GM19351 (cell line): ENCODE measurements around the gene CNTF.

Experiments used
- ATAC-seq: cut with Tn5 transposase; IDR thresholded peaks from one replicate; pipeline ENCODE4 v1.9.1; 2021; ENCODE audit warnings: mild to moderate bottlenecking, moderate library complexity; ENCODE audit not compliant: unreplicated experiment

The CNTF gene

DNA sequence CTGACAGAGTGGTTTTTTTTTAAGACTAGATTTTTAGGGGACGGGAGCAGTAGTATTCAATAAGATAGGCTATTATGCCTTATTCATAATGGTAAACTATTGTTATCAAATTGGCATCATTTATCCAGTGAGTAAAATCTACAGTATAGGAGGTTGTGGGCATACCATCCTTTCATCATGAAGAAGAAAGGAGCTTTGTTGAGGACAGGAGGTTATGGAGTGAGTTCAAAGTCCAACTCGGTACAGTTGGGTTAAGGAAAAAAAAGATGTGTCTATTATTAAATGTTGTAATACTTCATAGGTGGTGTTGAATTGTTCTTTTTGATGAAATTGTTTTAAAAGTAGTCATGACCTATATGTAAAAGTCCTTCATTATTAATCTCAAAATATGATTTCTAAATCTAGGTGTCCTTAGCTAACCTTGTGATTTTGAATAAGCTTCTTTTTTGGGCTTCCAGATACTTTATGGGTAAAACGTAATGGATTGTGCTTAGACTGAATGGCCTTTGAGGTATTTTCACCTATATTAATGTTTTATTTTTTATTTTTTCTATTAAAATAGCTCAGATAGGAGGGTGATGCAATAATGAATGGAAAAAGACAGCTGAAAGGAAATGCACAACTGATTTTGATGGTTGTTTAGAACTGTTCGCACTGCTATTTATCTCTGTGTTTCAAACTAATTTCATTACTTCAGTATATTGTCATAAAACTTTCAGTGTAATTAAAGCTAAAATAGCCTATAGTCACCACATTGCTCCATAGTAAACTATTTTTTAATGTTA, 15.3 kb upstream of the CNTF start:
- no peak for ATAC-seq

DNA sequence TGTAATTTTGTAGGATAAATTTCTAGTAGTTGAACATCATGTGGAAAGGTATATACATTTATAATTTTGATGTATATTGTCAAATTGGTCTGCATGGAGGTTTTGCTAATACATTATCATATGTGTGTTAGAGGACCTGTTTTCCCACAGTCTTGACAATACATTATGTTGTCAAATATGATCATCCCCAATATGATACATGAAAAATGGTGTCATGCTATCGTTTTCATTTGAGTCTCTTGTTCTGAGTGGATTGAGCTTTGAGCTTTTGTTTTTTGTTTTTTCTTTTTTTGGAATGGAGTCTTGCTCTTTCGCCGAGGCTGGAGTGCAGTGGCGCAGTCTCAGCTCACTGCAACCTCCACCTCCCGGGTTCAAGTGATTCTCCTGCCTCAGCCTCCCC, 14.1 kb upstream of the CNTF start:
- ATAC-seq: no peak

DNA sequence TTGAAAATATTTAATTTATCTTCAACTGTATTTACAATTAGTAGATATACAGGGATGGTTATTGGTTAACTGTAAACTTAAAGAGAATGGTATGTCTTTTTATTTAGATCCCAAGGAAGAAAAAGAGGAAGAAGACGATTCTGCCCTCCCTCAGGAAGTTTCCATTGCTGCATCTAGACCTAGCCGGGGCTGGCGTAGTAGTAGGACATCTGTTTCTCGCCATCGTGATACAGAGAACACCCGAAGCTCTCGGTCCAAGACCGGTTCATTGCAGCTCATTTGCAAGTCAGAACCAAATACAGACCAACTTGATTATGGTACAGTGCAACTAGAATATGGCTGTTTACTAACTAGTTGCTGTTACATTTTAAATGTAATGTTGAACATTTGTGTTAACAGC, 12.7 kb upstream of the CNTF start:
- peak; percentile 46 for ATAC-seq

DNA sequence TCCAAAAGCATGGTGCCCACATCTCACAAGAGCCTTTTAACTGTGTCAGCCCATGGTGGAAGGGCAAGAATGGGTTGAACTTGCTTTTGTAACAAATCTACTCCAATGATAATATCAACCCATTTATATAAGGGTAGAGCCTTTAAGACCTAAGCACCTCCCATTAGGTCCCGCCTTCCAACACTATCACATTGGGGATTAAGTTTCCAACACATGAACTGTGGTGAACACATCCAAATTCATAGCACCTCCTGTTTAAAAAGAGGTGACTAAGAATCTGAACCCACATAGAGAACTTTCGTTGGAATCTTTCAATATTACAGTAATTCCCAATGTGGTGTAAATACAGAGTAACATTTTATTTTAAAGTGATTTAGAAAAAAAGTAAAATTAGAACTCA, 9.2 kb upstream of the CNTF start:
- no peak for ATAC-seq

DNA sequence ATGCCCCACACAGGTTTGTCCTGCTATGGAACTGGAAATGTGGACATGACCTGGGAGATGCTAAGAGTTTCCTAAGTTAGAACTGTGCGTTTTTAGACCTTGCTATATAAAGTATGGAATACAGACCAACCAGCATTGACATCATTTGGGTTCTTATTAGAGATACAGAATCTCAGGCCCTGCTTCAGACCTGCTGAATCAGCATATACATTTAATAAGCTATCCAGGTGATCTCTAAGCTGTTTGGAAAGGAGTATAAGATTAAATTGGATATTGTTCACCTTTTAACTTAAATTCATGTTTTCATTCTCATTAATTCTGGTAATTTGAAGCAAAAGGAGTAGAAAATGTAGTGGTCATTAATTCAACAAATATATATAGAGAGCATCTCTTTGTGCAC, 6.9 kb upstream of the CNTF start:
- ATAC-seq: no peak

DNA sequence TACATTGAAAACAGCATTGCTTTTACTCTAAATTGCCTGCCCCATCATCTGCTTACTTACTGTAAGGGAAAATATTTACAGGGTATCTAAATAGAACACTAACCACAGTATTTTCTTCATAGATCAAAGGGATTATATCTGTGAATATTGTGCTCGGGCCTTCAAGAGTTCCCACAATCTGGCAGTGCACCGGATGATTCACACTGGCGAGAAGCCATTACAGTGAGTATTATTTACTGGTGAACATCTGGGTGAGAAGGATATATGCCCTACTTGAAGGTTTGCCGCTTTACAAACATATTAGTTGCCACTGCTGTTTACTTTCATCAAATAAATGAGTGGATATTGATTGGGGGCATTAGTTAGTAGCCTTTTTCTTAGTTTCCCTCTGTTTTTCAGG, 5.9 kb upstream of the CNTF start:
- ATAC-seq: no peak

DNA sequence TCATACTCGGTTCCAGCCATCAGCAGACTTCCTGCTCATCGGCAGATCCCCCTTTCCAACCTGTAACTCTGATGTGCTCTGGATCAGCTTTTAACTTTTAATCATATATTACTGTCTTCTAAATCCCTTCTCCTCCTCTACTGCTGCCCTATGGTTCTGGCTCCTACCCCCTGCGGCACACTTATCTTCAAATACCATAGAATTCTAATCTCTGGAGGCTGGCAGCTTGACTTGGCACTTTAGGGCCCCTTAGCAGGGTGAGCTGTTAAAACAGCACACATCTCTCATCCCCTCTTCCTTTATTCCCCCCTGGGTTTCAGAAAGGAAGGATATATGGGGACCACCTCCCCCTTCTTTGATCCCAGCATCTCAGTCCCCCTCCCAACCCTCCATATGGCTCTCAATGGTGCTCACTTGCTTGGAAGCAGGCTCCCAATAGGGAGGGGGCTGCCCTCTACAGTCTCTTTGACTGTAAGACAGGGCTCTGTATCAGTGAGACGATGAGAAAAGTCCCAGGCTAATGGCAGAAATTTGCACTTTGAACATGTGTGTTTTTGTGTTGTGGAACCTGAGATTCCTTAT, 4.4 kb upstream of the CNTF start:
- ATAC-seq: no peak

DNA sequence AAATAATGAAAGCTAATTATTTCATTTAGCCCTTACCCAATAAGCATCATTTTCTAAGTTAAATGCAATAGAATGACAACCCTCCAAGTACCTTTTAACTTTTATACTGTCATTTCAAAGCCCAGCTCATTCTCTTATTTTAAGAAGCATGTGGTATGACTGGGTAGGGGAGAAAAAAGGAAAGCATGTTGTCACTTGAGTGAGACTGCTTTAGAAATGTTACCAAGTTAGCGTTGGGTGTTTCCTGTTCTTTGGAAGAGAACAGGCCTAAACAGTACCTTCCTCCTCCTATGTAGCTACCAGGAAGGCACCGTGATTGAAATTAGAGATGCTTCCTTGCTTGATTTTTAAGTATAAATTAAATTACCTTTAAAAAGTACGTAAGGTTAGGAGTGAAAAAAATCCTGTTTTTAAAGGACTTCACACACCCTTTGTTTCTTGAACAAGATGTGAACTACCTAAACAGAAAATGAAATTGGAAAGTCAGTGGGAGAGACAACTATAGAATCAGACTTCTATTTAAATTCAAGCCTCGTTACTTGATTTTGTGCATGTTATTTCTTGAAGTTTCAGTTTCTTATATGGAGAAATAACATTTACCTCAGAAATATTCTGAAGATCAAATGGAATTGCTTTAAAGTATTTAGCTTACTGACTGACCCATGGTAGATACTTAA, 741 bp upstream of the CNTF start:
- no peak for ATAC-seq

DNA sequence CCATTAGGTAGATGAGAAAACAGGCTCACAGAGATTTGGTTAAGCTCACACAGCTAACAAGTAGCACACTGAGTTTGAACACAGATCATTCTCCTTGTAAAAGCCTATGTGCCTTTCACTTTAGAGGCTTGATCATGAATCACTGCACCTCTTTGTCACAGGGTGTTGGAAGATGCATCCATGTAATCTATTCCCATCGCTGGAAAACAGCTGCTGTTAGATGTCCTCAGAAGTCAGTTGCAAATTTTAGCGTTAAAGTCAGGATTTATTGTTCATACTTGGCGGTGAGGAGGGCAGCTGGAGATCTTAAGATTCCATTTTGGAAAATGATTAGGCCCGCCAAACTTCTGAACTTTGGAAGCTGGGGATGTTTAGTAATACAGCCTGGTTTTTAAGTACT, 2.6 kb downstream of the CNTF start:
- no peak for ATAC-seq

DNA sequence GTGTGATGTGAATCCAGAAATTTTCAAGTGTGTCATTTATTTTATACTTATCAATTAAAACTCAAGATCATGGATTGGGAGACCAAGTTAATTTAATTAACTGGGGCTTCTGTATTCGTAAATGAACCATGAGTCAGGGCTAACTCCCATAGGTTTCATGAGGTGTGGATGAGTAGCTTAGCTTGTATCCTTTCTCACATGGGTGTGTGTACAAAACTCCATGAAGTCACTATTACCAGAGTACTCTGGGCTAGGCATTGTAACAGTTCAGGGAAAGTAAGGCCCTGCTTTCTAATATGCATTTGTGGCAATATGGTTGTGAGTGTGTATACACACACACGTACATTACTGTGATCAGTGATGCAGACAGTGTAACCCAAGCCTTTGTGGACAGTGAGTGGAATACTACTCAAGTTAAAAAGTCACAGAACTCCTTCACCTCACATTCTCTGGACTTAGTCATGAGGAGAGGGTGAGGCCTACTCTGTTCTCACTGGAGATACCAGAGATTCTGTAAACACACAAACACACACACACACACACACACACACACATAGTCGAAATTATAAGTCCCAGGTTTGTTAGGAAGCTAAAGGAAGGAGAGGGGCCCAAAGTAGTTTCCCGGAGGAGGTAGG, 3.5 kb downstream of the CNTF start:
- ATAC-seq: no peak

DNA sequence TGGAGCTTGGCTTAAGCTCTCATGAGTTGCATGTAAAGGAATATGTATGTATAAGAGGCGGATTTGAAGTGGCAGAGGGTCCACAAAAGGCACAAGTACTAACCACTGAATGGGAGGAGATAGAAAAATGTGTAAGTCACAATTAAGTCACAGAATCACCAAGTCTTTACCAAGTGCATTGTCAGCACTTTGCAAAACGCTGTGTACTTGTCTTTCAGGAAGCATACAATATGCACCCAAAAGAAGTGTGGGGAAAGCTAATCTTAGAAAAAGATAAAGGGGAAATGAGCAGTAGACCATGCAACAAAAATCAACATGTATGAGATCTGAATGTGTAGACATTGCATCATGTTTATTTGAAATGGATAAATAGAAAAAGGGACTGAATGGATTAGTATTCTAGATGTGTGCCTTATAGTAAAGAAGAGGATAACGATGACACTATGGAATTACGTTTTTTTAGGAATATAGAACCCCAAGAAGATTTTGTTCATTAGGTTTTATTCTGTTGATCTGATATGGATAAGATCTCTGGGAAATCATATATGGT, 4.5 kb downstream of the CNTF start:
- no peak for ATAC-seq

DNA sequence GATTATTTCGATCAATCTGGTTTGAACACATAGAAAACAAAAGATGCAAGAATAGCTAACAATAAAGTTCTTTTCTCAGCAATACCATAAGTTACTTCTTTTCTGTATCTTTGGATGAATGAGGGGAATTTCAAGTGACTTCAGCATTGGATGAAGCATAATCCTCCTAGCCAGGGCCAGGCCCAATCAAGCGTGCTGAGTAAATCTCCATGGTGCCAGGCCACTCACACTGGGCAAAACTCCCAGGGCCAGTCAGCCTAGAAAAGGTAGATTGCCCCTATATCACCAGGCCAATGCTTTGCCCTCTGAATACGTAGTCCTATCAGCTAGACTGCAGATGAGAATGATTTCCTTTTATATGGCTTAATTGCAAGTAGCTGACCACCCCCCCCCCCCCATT, 6.0 kb downstream of the CNTF start:
- ATAC-seq: no peak

DNA sequence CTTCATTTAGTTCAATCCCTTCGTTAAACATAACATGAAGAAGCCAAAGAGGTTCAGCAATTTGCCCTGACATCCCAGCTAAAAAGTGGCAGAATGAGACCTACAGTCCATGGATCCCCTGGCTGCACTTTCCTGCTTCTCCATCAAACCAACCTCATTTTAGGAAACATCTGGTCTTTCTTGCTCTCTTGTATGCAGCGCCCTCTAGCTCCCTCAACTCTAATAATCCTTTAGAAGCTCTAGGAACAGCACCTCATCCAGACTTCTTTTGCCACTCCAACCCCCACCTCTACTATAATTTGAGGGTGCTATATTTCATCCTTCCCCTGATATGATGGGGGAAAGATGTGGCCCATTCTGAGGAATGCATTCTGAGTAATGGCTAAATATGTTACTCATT, 7.4 kb downstream of the CNTF start:
- ATAC-seq: peak; percentile 62

DNA sequence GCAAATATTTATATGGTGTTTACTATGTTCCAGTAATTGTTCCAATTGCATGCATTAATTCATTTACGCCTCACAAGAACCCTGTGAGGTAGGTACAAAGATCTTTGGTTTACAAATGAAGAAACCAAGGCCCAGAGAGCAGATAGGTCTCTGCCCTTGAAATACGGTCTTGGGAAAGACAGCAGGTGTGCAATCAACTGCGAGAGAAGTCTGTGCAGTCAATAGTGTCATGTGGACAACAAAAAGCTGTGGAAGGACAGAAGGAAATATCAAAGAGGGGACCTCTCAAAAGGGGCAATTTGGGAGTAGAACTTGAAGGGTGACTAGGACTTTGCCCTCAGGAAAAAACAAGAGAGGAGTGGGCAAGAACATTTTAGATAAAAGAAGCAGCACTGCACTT, 8.9 kb downstream of the CNTF start:
- ATAC-seq: no peak

DNA sequence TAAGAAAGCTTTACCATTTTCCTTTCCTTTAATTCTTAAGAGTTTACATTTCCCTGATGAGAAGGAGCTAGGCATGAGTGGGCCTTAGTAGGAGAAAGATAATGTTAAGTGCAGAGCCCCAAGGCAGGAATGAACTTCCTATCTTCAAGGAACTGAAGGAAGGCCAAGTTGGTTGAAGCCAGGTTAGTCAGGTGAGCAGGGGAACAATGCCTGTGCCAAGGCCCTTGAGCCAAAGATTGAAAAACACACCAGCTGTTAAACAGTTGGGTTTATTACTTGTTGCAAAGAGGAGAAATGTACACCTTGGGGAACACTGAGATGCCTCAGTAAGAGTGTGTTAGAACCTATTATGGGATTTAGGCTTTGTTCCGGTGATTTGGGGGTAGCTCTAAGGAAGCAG, 10.0 kb downstream of the CNTF start:
- ATAC-seq: no peak

DNA sequence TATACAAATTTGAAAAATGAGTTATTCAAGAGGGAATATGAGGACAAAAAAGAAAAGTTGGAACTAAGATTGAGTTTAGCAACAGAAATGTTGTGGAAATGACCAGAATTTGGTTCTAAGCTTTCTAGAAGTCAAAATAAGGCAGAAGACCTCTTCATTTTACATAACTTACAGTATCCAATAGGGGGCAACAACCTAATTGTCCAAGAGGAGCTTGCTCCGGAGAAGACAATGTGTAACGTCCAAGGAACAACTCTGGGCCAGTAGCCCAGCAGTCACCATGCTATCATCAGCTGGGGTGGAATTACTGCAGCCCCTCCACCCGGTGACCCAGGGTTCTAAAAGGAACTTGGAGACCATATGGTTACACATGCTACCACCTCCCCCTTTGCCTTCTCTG, 14.1 kb downstream of the CNTF start:
- ATAC-seq: no peak

DNA sequence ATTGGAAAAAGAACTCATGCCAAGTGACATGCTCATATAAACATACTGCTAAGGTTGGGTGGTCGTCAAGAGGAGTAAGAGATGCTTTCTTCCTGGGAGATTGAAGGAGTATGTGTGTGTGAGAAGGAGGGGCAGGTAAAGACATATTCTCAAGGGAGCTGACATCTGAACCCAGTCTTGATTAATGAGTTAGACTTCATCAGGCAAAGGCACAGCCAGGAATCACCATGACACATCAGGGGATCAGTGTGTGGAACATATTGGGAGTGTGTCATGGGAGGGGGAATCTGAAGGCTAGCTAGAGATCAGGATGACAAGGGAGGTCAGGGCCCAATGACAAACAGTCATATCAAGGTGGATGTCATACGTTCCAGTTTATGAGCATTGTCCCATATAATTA, 14.9 kb downstream of the CNTF start:
- no peak for ATAC-seq

DNA sequence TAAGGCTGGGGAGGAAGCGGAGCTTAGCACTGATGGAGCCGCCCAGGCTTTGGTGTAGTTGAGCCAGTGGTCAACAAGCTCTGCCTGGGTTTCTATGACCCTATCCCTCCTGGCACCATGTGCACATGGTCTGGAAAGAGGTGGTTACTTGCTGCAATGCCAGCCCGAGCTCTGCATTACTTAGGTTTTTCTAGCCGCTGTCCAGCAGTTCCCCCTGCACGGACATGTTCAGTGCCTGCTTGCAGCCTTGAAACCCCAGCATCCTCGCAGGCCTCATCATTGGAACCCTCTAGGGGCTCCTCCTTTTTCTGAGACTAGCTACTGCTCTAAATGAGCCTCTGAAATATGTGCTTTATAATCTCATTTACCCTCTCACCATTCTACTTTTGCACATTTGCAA, 16.6 kb downstream of the CNTF start:
- ATAC-seq: no peak

DNA sequence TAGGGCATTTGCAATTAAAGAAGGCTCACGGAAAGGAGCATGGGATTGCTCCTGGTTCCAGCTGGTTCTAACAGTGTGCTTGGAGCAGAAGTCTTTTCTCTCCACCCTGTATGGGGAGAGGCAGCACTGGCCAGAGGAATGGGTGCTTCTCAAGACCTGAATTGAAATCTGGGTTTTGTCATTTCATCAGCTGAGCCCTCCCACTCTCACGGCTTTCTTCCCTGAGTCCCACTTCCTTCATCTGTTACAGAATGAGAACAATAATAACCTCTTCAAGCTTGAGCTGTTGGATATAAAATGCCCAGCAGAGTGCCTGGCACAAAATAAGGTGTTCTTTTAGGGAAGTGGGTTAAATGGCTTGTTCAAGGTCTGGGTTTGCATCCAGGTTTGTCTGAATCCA, 17.2 kb downstream of the CNTF start:
- no peak for ATAC-seq

DNA sequence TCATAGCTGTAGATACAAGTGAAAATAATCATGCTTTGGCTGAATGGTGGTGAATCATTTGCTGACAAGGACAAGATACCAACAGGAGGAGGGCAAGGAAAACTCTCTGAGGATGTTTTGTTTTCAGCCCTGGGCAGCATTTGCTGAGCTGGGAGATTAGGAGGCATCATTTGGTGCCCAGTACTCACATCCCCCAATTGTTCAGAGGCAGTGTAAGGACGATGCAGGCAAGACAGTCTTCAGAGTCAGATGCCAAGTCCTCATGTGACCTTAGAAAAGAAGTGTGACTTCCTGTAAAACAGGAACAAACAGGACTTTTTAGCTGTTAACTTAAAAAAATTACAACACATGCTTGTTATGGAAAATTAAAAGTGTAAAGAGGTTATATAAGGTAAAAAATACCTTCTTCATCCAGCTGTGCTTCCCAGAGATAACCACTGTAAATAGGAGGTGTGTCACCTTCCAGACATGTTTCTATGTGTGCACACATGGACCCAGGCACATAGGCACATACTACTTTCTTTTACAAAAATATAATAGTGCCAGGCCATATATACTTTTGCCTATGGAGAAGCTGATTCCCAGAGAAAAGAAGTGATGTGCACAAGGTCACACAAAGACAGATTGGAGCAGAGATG, 18.0 kb downstream of the CNTF start:
- peak; percentile 45 for ATAC-seq

DNA sequence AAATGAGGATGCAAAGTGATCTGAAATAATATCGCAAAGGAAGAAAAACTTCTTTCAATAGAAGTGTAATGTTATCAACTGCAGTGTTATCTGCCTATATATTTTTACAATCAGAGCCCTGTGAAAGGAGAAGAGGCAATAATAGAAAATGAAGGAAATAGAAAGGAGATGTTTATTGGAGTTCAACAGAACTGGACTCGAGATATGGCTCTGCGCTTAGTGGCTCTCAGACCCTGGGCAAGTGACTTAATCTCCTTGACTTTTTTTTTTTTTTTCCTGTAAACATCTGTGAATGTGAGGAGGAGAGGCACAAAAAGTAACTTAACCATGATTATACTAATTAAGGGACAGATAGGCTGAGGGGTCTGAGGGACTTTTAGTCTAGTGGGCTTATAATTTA, 18.9 kb downstream of the CNTF start:
- ATAC-seq: no peak
